ENCODE results near the gene LCP1.

LCP1 gene

GRCh38 chr13:46097663-46098062 lies 84.3 kb downstream of the LCP1 start:
- no peak for DNase-seq

- no peak for DNase-seq
These were observed 85.0 kb downstream of the LCP1 start for GRCh38 chr13:46097015-46097414.

GRCh38 chr13:46094478-46094877 lies 87.5 kb downstream of the LCP1 start:
- DNase-seq: no peak

- DNase-seq: no peak
These were observed 93.0 kb downstream of the LCP1 start for GRCh38 chr13:46088821-46089562.

- DNase-seq: no peak
These were observed 94.5 kb downstream of the LCP1 start for GRCh38 chr13:46087481-46087880.

- DNase-seq: no peak
These were observed 95.0 kb downstream of the LCP1 start for GRCh38 chr13:46086985-46087384.

GRCh38 chr13:46086421-46086922 lies 95.5 kb downstream of the LCP1 start:
- no peak for DNase-seq

- no peak for DNase-seq
These were observed 96.2 kb downstream of the LCP1 start for GRCh38 chr13:46085737-46086136.

GRCh38 chr13:46082324-46082723 lies 99.7 kb downstream of the LCP1 start:
- no peak for DNase-seq

GRCh38 chr13:46079770-46080169 lies 102.2 kb downstream of the LCP1 start:
- DNase-seq: no peak

- no peak for DNase-seq
These were observed 104.7 kb downstream of the LCP1 start for GRCh38 chr13:46077265-46077664.

- no peak for DNase-seq
These were observed 105.2 kb downstream of the LCP1 start for GRCh38 chr13:46076827-46077226.
